Kidney (tissue), 14 donors: ENCODE data around the gene KMT5C. TPM values are rescaled to one million over a fixed set of nuclear protein-coding genes. Genes with fewer than 3 reads are reported as not detected.

Source experiments
- DNase-seq, 5 donors: peaks; one replicate each; pipeline ENCODE4 v3.0.0-alpha.2; 2013 to 2020
- FAIRE-seq: peaks from 2 replicates; lab custom pipeline; 2012; peaks lifted over from hg19 to GRCh38; lab: Jason Lieb, UNC
- H3K27ac ChIP-seq, 2 donors: one replicate each; pipeline ENCODE4 v1.7.0; 2013; ENCODE audit warnings: low read depth in 2 of 2, low read length in 2 of 2, inconsistent platforms in 1 of 2
- H3K27me3 ChIP-seq: one replicate; pipeline ENCODE4 v1.7.1; 2013; ENCODE audit warnings: low read length, inconsistent platforms; ENCODE audit not compliant: control insufficient read depth, insufficient read depth
- H3K36me3 ChIP-seq, 3 donors: one replicate each; pipeline versions ENCODE4 v1.7.0 to v1.7.1; 2013; ENCODE audit warnings: low read length in 3 of 3, control low read depth in 1 of 3, inconsistent platforms in 1 of 3; ENCODE audit not compliant: insufficient read depth in 3 of 3, control insufficient read depth in 2 of 3
- H3K4me1 ChIP-seq, 3 donors: one replicate each; pipeline versions ENCODE4 v1.7.0 to v1.7.1; 2013; ENCODE audit warnings: low read length in 3 of 3, inconsistent platforms in 1 of 3, low read depth in 1 of 3; ENCODE audit not compliant: control insufficient read depth in 2 of 3, insufficient read depth in 2 of 3
- H3K4me3 ChIP-seq, 3 donors: one replicate each; pipeline versions ENCODE4 v1.7.0 to v1.8.1; 2013; ENCODE audit warnings: low read length in 3 of 3, control low read depth in 1 of 3, inconsistent platforms in 1 of 3
- H3K9ac ChIP-seq, 3 donors: one replicate each; pipeline versions ENCODE4 v1.7.0 to v1.7.1; 2013; ENCODE audit warnings: low read length in 3 of 3, control low read depth in 1 of 3, inconsistent platforms in 1 of 3
- H3K9me3 ChIP-seq, 3 donors: one replicate each; pipeline versions ENCODE4 v1.7.0 to v1.7.1; 2013; ENCODE audit warnings: low read length in 3 of 3, control low read depth in 1 of 3, inconsistent platforms in 1 of 3; ENCODE audit not compliant: control insufficient read depth in 2 of 3, insufficient read depth in 1 of 3
- CTCF ChIP-seq: IDR thresholded peaks from 3 replicates; pipeline ENCODE4 v1.5.1; 2012; ENCODE audit warnings: mild to moderate bottlenecking, moderate library complexity, borderline replicate concordance; ENCODE audit not compliant: insufficient read depth; ENCODE audit errors: extremely low read depth
- intact Hi-C: fragments of 100-400 bp; cut with DNase I; formaldehyde crosslinking; loops from one replicate; pipeline ENCODE4 v1.11.1; 2022
- polyA plus RNA-seq: library from polyadenylated mRNA; stranded (reverse); fragments of 350-450 nt; fragmentation: Illumina TruSeq; extraction: RNeasy Lipid Tissue Mini Kit (QIAGEN cat#74804); gene quantifications from one replicate; pipeline ENCODE4 v1.2.3, GENCODE V29; 2014; ENCODE audit warnings: low read depth, low replicate concordance; ENCODE audit not compliant: insufficient read depth
- total RNA-seq: library from RNA; stranded (reverse); fragmentation: NEBNext Ultra II Directional; extraction: Animal tissue kit (Norgen Biotek cat#: 25700); gene quantifications from one replicate; pipeline ENCODE4 v1.2.1, GENCODE V29; 2021
- donor health status: control.
- donor health status: control.
- donor health status: control.
- donor health status: control.
- donor health status: control.
- donor health status: DM: yes; HTN: yes; CAD: no.
- donor health status: Normal renal cell carcinoma (clear cell type).

The KMT5C gene
- total and polyA plus RNA-seq, 2 donors from 2014 or later = 4.1 to 13.0 TPM

- intact Hi-C loops = no loop called here
- H3K27ac ChIP-seq = no peak overlapping the region
- no peak for DNase-seq
- no peaks in the 10 kb centered on the region for H3K9me3 ChIP-seq
- H3K9ac ChIP-seq = no peak overlapping the region
- no peaks in the 10 kb centered on the region for H3K36me3 ChIP-seq
- no peak overlapping the region for H3K4me3 ChIP-seq
- H3K4me1 ChIP-seq = no peaks in the 10 kb centered on the region
- no peak for TF ChIP-seq CTCF
- FAIRE-seq = no peak
- H3K27me3 ChIP-seq = no peaks in the 10 kb centered on the region
Measured at GRCh38 chr19:55300886-55301458, 38.7 kb upstream of the KMT5C start.

GRCh38 chr19:55301459-55302317 lies 38.0 kb upstream of the KMT5C start:
- Histone ChIP-seq H3K27ac (no peak overlapping the region), H3K4me3 (peak overlapping the region; percentile 25 to 63 (median 55)), H3K27me3 (no peaks in the 10 kb centered on the region), H3K36me3 (peaks cover 0 to 2% (median 0%) of the 10 kb centered on the region in 3 donors), H3K4me1 (no peaks in the 10 kb centered on the region), H3K9ac (peak overlapping the region in 2 of 3 donors; percentile 10 to 61), H3K9me3 (no peaks in the 10 kb centered on the region)
- TF ChIP-seq CTCF = peak; percentile 92
- DNase-seq (peak; percentile 89 to 93 (median 93)), FAIRE-seq (no peak)
- intact Hi-C loops = no loop called here

GRCh38 chr19:55302318-55302703 lies 37.4 kb upstream of the KMT5C start:
- DNase-seq (peak in 1 of 5 donors; percentile 64), FAIRE-seq (no peak)
- H3K27me3 ChIP-seq = no peaks in the 10 kb centered on the region
- TF ChIP-seq CTCF = no peak
- peak overlapping the region in 1 of 3 donors; percentile 61 for H3K9ac ChIP-seq
- no peaks in the 10 kb centered on the region for H3K9me3 ChIP-seq
- H3K27ac ChIP-seq = no peak overlapping the region
- intact Hi-C loops = no loop called here
- H3K4me3 ChIP-seq = peak overlapping the region in 1 of 3 donors; percentile 55
- H3K36me3 ChIP-seq = peaks cover 0 to 2% (median 0%) of the 10 kb centered on the region in 3 donors
- H3K4me1 ChIP-seq = no peaks in the 10 kb centered on the region
